ENCODE measurements around the gene PCCA.

Gene PCCA

DNA sequence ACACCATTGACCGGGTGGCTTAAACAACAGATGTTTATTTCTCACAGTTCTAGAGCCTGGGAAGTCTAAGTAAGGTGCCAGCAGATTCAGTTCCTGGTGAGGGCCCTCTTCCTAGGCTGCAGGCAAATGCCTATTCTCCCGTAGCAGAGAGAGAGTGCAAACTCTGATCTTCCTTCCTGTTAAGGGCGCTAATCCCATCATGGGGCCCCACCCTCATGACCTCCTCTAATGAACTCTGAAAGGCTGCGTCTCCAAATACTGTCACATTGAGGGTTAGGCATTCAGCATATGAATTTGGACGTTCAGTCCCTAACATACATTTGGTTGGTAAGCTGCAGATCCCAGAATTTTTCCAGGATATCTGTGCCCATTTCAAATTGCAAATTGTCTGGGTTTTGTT is 370.9 kb downstream of the PCCA start:
- DNase-seq (ENCODE audit: low read depth), result no peak
- TF ChIP-seq, protein P1, sequence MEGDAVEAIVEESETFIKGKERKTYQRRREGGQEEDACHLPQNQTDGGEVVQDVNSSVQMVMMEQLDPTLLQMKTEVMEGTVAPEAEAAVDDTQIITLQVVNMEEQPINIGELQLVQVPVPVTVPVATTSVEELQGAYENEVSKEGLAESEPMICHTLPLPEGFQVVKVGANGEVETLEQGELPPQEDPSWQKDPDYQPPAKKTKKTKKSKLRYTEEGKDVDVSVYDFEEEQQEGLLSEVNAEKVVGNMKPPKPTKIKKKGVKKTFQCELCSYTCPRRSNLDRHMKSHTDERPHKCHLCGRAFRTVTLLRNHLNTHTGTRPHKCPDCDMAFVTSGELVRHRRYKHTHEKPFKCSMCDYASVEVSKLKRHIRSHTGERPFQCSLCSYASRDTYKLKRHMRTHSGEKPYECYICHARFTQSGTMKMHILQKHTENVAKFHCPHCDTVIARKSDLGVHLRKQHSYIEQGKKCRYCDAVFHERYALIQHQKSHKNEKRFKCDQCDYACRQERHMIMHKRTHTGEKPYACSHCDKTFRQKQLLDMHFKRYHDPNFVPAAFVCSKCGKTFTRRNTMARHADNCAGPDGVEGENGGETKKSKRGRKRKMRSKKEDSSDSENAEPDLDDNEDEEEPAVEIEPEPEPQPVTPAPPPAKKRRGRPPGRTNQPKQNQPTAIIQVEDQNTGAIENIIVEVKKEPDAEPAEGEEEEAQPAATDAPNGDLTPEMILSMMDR (conservative IDR thresholded peaks at IDR 0.05; ENCODE audit: low read depth, low read length), result no peak
- no peak overlapping the region for H3K4me3 ChIP-seq (ENCODE audit: low read depth, low read length)

DNA sequence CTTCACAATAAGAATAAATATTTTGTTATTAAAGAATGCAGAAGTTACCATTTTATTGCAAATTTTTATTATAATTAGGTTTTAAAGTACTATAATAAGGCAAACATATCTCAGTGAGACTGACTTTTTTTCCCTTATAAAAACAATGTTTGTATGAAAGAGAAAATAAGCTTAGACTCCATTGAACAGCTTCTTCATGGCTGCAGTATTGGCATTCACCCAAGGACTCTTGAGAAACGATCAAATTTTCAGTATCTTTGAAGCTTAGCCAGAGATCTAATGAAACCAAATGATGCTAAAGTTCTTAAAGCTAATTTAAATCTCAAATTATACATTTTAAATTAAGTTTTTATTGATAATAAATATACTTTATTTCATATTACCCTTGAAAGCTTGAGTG is 371.4 kb downstream of the PCCA start:
- DNase-seq (ENCODE audit: low read depth), result peak; percentile 48
- TF ChIP-seq, protein P1 (conservative IDR thresholded peaks at IDR 0.05; ENCODE audit: low read depth, low read length), result no peak
- H3K4me3 ChIP-seq (ENCODE audit: low read depth, low read length), result no peak overlapping the region

DNA sequence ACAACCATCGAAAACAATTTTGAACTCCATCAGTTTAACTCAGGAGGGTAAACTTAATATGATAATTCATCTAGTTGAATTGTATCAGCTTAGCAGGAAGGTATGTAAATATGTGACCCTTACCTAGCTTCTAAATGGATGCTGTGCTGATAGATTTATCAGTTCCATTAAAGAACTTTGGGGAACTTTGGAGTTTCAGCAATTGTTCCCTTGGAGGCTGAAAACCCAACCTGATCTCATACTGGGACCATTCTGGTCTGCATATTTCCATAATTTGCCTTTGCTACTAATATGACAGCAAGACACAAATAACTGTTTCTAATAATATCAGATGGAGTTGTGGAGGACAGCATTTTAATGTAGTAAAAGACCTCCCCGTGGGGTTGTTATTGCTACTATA is 371.9 kb downstream of the PCCA start:
- H3K4me3 ChIP-seq (ENCODE audit: low read depth, low read length), result no peak overlapping the region
- no peak for DNase-seq (ENCODE audit: low read depth)
- TF ChIP-seq, protein P1 (conservative IDR thresholded peaks at IDR 0.05; ENCODE audit: low read depth, low read length), result no peak

DNA sequence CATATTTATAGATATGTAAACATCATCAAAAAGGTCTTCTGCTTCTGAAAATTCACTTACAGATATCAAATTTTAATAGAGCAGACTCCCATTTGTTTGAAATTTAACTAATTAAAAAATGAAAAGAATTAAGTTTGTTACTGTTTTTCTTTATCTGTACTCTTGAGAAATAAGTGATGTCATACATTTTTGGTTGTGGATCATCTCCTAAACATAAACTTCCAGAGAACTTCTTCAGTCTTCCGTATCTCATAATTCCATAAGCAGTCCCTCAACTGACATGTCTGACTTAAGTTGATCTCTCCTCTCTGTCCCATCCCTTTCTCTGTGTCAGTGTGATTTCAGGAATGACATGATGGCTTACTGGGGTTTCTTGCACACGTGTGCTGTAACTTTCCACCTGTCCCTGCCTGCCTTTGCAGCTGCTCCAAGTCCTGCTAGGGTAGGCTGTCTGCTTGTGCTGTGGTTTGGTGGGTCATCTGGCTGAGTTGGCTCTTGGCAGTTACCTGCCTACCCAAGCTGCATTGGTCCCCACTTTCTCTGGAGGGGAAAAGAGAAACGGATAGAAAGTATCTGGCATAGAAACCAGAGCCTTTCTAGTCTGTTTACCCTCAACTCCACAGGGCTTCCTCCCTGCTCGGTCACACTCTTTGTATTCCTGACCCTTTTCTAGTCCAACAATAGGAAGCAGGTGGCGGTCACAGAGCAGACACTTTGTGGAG is 372.6 kb downstream of the PCCA start:
- TF ChIP-seq, protein P1 (conservative IDR thresholded peaks at IDR 0.05; ENCODE audit: low read depth, low read length), result no peak
- DNase-seq (ENCODE audit: low read depth), result no peak
- no peak overlapping the region for H3K4me3 ChIP-seq (ENCODE audit: low read depth, low read length)

DNA sequence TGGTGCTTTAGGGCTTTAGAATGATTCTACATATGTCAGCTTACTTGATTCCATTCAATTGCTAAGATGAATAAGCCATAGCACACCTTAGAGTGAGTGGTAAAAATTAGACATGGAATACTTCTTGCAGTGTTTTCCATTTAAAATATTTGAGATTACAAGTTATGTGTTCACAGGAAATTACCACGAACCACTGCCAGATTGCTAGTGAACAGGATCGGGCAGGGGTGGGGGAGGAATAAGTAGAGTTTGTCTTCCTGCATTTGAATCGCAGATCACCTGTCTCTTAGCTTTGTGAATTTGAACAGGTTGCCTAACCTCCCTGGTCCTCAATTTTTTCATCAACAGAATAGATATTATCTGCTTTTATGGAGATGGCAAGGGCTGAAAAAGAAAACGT is 375.1 kb downstream of the PCCA start:
- no peak overlapping the region for H3K4me3 ChIP-seq (ENCODE audit: low read depth, low read length)
- peak; percentile 20 for DNase-seq (ENCODE audit: low read depth)
- TF ChIP-seq, protein P1 (conservative IDR thresholded peaks at IDR 0.05; ENCODE audit: low read depth, low read length), result no peak

DNA sequence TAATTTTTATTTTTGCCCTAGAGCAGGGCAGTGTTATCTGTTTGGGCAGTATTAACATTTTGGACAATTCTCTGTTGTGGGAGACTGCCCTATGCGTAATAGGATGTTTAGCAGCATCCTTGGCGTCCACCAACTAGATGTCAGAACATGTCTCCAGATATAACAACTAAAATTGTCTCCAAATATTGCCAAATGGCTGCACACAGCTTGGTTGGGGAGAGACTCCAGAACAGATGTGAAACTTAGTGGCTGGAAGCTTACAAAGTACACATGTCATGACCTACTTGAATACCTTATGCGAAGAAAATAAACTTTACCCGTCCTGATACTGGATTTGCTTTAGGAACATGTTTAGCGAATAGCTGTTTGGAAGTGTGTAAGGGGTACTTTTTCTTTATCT is 376.7 kb downstream of the PCCA start:
- TF ChIP-seq, protein P1 (conservative IDR thresholded peaks at IDR 0.05; ENCODE audit: low read depth, low read length), result no peak
- H3K4me3 ChIP-seq (ENCODE audit: low read depth, low read length), result no peak overlapping the region
- no peak for DNase-seq (ENCODE audit: low read depth)

DNA sequence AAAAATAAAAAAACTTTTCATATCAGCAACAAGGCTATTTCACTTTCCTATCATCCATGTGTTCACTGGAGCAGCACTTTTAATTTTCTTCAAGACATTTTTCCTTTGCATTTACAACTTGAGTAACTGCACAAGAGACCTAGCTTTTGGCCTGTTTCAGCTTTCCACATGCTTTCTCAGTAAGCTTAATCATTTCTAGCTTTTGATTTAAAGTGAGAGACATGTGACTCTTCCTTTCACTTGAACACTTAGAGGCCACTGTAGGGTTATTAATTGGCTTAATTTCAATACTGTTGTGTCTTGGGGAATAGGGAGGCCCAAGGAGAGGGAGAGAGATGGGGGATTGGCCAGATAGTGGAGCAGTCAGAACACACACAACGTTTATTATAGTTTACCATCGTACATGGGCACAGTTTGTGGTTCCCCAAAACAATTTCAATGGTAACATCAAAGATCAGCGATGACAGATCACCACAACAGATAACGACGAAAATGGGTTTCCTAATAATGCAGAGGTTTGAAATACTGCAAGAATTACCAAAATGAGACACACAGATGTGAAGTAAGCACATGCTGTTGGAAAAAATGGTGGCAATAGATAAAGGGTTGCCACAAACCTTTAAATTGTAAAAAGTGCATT is 382.1 kb downstream of the PCCA start:
- TF ChIP-seq, protein P1 (conservative IDR thresholded peaks at IDR 0.05; ENCODE audit: low read depth, low read length), result no peak
- no peak for DNase-seq (ENCODE audit: low read depth)
- no peak overlapping the region for H3K4me3 ChIP-seq (ENCODE audit: low read depth, low read length)
